T-helper 1 cell treated with Interleukin-12 subunit alpha and Interleukin-12 subunit beta and Interleukin-4 antibody, amounts not matched to agents 30 ng/mL and 1 ng/mL, for 36 hours (primary cell): ENCODE data around the gene TSPAN9. TPM values are rescaled to one million over a fixed set of nuclear protein-coding genes. Genes with fewer than 3 reads are reported as not detected.

Experiments
- intact Hi-C: fragments of 100-400 bp; cut with micrococcal nuclease; formaldehyde crosslinking; loops from one replicate; pipeline ENCODE4 v1.15.1; 2024
- total RNA-seq: library from RNA; stranded (reverse); gene quantifications from 2 replicates; pipeline ENCODE4 v1.2.3, GENCODE V29; 2022

TSPAN9 gene
- total RNA-seq, 1 donor from 2014 or later: not detected

DNA sequence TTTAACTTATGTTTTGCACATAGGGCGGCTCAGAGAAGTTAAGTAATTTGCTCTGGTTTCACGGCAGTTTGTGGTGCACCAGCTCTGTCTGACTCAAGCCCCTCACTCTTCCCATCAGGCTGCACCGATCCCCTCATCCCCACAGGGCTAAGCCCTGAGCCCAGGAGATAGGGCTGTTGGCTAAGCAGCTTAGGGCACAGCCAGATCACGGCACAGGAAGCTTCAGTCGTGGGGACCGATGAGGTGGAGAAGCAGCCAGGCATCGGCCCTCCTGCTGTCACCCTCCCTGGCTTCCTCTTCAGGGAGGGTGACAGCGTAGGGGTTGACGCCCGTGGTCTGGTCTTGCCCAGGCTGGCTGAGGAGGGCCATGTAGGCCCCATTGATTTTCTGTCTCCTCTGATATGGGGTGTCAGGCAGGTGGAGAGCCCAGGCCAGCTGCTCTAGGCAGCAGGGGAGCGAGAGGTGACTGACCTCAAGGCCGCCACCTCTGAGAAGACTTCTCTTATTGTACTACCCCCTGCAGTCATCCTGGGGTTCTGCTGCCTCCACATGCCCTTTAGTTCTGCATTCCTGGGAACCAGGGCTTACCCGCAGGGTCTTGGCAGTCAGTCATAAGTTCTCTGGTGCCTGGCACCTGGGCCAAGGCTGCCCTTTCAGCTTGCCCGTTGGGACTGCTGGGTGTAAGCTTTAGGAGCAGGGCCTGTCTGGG lies 166.4 kb downstream of the TSPAN9 start:
- intact Hi-C loops: no loop called here

DNA sequence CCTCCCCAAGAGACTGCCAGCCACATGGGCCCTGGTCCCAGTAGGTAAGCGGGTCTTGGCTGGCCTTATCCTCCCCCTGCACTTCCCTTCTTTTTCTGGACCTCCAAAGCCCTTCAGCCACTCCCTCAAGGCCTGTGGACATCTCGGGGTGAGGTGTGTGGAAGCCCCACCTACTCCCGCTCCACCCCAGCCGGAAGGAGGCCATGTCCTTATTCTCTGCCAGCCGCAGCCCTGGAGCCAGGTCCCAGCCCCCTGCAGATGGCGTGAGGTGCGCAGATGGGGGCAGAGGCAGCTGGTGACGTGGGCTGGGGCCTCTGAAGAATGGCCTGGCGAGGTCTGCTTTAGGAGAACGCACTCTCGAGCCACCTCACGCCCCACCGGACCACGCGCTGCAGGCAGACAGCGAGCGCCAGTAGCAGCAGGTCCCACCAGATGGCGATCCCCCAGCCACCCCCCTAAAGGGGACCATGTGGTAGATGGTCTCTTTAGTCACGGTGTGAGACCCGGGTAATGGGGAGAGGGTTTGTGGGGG lies 167.1 kb downstream of the TSPAN9 start:
- intact Hi-C loops: no loop called here

DNA sequence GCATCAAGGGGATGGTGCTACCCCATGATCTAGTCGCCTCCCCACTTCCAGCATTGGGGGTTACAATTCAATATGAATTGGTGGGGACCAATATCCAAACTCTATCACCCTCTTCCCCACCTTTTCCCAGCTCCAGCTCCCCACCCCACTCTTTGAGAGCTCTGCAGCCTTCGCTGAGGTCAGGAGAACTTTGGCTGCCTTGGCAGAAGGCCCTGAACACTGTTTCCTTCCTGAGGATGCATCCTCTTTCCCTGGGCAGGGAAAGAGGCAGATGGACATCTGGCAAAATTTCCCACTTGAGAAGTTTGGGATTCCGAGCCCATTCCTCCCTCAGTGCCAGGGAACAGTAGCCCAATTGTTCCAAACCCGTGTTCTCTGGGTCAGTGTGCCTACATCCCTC lies 169.1 kb downstream of the TSPAN9 start:
- intact Hi-C loops: no loop called here

DNA sequence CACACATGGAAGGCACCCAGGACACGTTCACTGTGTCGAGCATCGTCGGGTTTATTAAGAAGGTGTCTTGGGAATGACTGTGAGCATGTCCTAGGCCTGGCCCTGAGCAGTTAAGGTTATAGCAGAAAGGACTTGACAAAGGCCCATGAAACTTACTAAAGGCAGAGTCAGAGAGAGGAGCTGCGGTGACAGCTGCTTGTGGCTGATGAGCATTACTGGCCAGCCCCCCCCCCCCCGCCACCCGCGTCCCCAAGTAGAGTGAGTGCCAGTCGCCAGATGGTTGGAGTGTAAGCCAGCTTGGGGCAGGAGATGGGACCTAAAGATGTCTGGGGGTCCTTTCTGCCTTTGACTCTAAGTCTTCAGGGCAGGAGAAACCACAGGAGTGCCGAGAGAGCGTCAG lies 169.9 kb downstream of the TSPAN9 start:
- intact Hi-C loops: no loop called here

DNA sequence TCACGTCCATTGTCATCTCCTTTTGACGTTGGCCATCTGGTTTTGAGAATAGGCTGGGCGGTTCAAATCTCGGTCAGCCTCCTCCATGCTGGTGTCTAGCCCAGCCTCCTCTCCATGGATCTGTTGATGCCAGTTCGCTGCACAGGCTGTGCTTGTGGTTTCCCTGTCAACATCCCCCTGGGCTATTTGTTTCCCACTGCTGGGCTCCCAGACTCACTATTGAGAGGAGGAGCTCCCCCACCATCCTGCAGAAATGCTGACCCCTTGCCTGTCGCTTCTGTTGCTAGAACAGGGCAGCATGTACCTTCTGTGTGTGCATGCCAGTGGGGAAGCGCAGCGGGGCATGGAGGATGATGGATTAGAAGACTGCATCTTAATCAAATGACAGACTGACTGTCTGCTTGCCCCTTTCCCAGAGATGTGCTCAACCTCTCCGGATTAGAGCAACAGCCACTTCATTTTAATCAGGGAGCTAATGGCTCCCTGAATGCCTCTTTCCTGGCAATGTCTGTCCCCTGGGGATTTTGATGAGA lies 170.5 kb downstream of the TSPAN9 start:
- intact Hi-C loops: no loop called here

DNA sequence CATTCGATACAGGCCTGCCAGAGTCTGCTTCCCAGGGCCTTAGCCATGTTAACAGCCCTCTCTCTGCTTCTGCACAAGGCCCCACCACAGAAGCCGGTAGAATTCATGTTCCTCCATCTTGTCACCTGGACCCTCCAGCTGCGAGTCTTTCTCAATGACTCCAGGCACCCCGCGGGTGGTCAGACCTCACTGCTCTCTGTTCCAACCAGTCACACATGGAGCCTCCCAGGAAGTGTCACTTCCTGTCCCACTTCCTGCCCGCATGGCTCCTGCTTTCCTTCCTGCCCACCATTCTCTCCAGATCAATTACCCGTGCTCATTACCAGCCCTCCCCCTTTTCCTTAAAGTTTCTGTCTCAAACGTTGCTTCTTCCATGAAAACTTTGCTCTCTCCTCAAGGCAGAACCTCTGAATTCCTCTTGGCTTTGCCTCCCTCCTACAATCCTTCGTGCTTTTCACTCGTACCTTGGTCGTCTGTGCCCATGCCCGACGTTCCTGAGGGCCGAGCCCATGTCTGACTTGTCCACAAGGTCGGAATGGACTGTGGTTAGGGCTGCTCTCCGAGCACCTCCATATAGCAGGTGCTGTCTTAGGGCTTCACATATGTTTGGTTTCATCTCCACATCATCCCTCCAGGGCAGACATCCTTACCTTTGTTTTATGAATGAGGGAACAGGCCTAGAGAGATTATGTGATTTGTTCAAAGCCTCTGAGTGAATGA lies 172.1 kb downstream of the TSPAN9 start:
- intact Hi-C loops: no loop called here

DNA sequence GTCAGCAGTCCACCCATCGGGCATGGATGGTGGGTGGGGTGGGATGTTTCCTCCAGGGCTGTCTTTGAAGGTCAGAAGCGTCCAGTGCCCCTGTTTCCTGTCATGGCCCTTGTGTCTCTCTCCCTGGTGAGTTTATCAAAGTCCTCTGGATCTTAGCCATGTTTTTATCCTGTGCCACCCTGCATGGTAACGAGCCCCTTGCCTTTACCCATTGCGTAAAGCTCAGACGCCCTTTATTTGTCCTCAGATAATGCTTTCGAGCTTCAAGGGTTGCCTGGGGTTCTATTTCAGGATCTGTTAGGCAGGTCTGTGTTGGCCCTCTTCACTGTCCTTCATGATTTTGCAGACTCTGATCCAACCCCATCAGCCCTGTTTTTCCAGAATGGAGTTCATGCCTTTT lies 172.9 kb downstream of the TSPAN9 start:
- intact Hi-C loops: no loop called here

DNA sequence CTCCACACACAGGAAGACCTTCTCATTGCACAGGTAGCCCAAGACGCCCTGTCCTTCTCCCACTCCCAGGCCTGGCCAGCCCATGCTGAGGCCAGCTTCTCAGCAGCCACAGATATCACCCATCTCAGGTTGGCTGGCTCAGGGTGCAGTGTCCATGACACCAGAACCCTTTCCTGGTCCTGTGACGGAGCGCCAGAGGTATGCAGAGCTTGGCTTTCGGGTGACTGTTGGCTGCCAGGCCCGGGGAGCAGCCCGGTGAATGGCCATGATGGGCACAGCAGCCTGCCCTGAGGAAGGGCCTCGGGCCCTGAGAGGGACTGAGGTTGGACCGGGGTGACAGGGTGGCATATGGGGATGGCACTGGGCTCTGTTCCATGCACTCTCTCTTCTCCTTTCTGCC lies 173.4 kb downstream of the TSPAN9 start:
- intact Hi-C loops: no loop called here

DNA sequence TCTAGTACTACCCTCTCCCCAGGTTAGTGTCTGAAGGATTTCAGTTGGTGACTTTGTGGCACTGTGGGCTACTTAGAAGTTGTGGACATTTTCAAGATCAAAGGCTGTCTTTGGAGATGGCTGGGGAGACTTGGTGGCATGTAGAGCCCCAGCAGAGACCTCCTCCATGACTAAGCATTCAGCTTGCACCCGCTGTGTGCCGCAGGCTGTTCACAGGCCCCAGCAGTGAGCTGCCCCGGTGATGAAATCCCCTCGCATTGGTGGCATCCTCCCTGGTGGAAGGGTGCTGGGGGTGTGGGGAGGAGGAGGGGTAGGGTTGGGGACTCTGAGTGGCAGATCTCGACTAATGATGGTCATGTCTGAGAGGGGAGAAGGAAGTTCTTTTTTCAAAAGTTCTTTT lies 173.9 kb downstream of the TSPAN9 start:
- intact Hi-C loops: no loop called here

DNA sequence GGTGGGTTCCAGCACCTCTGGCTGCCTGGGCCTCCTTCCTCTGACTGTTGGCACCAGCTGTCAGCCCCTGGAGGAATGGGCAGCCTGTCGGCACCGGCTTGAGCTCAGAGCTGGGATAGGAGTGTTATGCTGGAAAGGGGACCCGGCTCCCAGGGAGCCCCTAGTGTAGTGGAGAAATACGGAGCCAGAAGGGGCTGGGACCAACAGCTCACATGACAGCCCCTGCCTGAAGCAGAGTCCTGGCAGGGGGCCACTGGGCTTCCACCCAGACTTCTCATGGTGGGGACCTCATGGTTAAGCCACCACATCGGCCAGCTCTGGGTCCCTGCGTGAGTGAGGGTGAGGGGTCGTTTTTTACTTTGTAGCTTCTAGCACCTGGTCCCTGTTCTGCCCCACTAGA lies 174.5 kb downstream of the TSPAN9 start:
- intact Hi-C loops: no loop called here

DNA sequence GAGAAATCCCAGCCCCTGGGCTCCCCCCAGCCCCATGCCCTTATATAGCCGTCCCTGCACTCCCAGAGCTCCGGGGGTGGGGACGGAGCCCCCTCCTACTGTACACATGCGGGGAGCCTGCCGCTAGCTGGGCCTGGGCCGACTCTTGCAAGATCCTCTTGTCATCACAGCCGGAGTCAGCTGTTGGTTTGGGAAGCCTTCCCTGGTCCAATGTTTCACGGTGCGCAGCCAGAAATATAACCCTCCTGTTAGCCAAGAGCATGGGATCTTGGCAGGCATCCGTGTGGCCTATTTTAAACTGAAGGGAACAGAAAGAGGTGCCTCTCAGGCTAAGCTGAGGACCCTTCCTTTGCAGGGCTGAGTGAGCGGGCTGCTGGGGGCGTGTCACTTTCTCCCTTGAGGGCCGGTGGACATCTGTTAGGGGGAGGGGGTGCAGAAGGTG lies 175.3 kb downstream of the TSPAN9 start:
- intact Hi-C loops: no loop called here

DNA sequence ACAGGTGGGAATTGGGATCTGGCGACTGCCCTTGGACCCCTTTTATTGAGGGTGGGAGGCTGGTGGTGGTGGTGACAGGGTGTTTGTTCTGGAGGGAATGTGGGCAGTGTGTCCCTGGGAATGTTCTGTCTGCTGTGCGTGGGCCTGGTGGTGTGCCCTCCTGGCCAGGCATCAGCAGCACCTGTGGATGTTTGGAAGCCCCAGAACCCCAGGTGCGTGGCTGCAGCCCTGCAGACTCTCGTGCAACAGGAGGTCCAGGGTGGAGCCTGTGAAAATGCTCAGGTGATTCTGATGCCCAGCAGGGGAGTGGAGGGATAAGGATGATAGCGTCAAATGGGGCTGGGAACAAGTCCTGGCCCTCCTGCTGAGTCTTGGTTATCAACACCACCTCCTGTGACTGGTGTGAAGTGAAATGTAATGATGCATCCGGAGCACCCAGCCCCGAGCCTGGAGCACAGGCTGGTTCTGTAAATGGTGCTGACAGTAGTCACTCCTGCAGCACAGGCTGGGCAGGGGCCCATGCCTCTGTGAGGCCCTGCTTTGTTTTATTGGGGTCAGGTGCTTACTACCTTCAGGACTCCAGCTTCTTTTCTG lies 176.6 kb downstream of the TSPAN9 start:
- intact Hi-C loops: no loop called here

DNA sequence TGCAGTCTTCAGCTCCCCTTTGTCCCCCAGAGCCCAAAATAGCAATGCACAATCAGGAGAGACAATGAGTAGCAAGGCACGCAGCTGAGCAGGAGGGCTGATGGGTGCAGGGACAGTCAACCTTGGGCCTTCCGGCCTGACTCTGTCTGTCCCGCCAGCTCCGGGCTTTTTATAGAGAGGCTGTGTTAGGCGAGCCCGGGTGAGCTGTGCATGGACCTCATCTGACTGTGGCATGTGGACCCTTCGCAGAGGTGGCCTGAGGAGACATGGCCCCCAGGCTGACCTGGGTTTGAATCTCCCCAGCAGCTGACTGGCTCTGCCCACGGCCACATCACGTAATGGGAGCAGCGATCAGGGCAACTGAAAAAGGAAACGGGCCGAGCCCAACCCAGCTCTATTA lies 177.9 kb downstream of the TSPAN9 start:
- intact Hi-C loops: no loop called here

DNA sequence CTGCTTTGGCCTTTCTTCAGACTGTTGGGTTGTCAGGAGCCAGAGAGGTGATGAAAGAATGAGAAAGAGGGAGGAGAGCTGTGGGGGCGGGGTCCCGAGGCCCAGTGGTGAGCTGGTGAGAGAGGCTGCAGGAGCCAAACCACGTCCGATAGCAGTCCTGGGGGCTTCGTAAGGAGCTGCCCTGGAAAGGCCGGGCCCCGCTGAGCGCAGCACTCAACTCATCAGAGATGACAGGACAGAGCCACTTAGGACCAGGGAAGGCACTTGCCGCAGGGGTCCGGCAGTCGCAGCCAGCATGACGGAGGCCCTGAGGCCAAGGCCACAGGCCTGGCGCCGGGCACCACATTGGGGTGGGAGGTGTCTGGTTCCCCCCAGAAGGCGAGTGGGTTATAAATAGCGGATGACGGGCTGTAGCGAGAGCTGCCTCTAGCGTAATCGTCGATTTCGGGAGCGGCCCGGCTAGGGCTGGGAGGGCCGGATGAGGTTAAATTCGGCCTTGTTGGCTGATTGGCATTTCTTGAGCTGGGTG lies 179.0 kb downstream of the TSPAN9 start:
- intact Hi-C loops: no loop called here

DNA sequence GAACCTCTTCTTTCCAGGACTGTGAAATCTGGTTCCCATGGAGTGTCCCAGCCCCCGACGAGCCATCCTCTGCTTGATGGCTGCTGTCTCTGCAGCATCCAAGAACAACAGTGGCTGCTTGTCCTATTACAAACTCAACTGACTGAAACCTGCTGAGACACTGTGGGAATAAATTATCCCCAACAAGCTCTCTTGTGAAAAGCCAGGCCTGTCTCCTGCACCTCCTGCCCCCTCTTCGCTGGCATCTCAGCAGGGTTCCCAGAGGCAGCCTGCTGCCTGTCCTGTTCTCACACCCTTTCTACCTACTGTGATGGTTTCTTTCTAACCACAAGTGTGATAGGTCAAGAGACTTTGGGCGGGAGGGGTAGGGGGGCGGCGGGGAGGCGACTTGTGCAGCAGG lies 180.2 kb downstream of the TSPAN9 start:
- intact Hi-C loops: no loop called here

DNA sequence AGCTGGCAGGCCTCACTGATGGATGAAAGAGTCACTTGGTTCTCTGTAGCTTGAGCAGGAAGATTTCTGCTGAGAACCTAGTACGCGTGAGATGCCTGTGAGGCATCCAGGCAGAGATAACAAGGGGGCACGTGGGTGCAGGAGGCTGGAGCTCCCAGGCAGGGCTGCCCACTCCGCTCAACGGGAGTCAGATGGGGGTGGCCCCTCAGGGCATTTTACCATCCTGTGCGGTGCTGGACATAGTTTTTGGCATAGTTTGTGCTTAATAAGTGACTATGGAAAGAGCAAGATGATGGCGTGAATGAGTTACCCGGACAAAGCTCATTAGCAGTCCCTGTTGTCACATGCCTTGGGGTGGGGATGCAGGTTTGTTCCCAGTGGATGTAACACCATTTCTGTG lies 182.8 kb downstream of the TSPAN9 start:
- intact Hi-C loops: no loop called here

DNA sequence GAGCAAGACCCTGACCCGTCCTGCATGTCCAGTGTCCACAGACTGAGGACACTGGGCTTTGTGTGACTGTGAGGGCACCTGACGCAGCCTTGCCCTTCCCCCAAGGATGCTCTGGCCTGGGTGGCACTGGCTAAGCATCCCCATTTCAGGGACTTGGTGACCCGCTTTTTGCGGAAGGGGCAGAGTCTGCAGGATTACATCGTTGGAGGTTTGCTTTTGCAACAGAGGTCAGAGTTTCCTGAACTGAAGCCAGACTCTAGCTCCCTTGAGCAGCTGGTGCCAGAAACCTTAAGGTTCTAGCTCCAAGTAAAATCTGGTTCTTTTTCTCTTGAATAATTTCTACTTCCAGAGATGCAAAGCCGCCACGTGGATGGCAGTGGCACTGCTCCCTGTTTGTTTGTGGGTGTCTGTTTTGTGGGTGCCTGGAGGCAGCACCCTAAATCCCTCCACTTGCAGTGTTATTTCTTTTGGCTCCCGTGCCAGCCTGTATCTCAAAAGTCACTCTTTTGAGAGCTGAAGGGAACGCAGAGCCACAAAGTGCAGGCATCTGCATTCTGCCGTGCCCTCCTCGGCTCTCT lies 184.7 kb downstream of the TSPAN9 start:
- intact Hi-C loops: no loop called here

DNA sequence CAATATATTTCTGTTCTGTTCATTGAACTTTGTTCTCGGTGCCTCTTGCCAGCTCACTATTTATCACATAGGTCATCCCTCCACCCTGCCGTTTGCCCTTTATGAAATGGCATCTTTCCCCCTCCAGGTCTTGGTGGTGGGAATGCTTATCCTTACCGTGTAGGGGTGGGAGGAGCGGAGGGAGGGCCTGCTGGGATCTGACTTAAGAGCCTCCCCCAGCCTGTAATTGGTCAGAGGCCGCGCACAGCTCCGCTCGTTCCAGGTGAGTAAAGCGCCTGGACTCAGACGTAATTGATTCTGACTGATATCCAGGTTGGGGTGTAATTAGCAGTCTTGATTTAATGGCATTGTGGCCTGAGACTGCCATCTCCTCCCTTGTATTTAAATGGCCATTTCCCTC lies 185.3 kb downstream of the TSPAN9 start:
- intact Hi-C loops: no loop called here

DNA sequence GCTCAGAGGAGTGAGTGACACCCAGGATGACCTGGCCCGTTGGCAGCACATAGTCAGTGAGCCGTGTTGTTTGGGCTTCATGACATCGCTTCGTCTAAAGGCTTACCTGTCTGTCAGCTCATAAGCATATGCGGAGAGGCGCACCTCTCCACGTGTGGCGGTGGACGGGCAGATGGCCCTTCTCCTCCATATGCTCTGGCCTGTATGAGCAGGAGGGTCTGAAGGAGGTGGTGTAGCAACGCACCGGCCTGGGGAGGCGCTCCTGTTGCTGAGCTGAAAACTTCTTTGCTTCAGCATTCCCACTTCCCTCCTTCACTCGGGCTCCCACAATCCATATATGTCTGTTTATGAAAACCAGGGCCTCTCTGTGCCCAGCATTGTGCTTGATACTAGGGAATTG lies 186.1 kb downstream of the TSPAN9 start:
- intact Hi-C loops: no loop called here

DNA sequence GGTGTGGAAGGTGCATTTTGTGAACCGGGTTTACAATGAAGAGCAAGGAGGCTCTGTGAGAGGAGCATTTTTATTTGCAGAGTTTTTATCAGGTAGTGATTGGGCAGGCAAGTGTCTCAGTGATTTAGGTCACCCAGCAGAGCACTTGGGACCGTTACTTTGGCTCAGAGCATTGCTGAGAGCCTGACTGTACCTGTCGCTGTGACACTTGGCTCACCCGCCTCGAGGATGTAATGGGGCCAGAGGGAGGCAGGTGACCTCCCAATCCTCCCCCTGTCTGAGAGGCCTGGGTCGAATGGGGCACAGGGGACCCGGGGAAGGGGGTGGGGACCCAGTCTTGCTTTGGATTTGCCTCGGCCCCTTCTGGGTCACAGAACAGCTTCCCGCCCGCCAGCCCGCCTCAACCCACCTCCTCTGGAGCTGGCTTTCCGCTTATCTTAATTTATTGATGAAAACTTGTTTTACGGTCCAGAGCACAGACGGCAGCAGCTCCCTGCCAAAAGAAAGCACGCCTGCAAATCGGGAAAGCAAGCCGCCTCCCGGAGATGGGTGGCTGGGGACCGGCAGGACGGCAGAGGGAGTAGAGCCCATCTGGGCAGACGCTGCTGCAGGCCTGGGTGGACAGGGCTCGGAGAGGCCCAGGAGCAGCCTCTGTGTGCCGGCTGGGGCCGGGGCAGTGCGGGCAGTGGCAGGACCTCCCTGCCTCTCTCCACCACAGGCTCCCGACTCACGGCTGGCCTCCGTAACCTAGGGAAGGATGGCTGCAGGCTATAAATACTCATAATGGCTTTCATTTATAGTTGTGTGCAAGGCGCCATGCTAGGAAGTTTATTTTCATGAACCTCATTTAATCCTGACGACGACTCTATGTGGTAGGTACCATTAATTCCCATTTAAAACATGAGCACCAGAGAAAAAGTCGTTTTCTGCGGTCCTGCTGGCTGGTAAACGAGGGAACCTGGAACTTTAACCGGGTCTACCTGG lies 187.1 kb downstream of the TSPAN9 start:
- intact Hi-C loops: no loop called here
